GM23248 (cell line): ENCODE measurements around the gene DGKI.

ENCODE experiments used
- EZH2 ChIP-seq: fragments of 200-600 bp; sonication (generic); IDR thresholded peaks from 2 replicates; pipeline ENCODE4 v1.6.1; 2018; ENCODE audit warnings: antibody characterized with exemption, mild to moderate bottlenecking; ENCODE audit not compliant: insufficient read depth, poor library complexity, severe bottlenecking
- EZH2phosphoT487 ChIP-seq: fragments of 200-600 bp; sonication (generic); IDR thresholded peaks from 2 replicates; pipeline ENCODE4 v1.6.1; 2018; ENCODE audit warnings: antibody characterized with exemption, moderate library complexity, mild to moderate bottlenecking, low read depth; ENCODE audit not compliant: insufficient read depth

GRCh38 chr7:137469858-137470257, 376.9 kb downstream of the DGKI start:
- TF ChIP-seq EZH2: no peak
- TF ChIP-seq EZH2phosphoT487: no peak
